GM12865 (cell line): ENCODE results near the gene PRG2.

Experiments
- DNase-seq: peaks from one replicate; pipeline ENCODE4 v3.0.0; 2010; ENCODE audit warnings: low read depth
- H3K4me3 ChIP-seq: 2 replicates; pipeline ENCODE4 v1.5.1; 2011; ENCODE audit warnings: mild to moderate bottlenecking, low read depth, low read length, control low read depth
- CTCF ChIP-seq: IDR thresholded peaks from 2 replicates; pipeline ENCODE4 v1.5.1; 2011; ENCODE audit warnings: low read length, control low read depth, low read depth, inconsistent platforms; ENCODE audit not compliant: insufficient read depth; ENCODE audit errors: missing control alignments

PRG2 gene

GRCh38 chr11:57353036-57353435 lies 37.4 kb downstream of the PRG2 start:
- TF ChIP-seq CTCF: no peak
- no peak for DNase-seq
- H3K4me3 ChIP-seq: no peak overlapping the region

- peak; percentile 85 for TF ChIP-seq CTCF
- DNase-seq: peak; percentile 54
- no peak overlapping the region for H3K4me3 ChIP-seq
Measured at GRCh38 chr11:57349491-57350274, 40.8 kb downstream of the PRG2 start.

GRCh38 chr11:57348636-57349313 lies 41.7 kb downstream of the PRG2 start:
- DNase-seq: no peak
- no peak for TF ChIP-seq CTCF

GRCh38 chr11:57348052-57348451 lies 42.4 kb downstream of the PRG2 start:
- DNase-seq: no peak
- no peak for TF ChIP-seq CTCF
- H3K4me3 ChIP-seq: no peak overlapping the region

More at GRCh38 chr11:57348636-57349313, 41.7 kb downstream of the PRG2 start:
- H3K4me3 ChIP-seq: no peak overlapping the region

- no peak overlapping the region for H3K4me3 ChIP-seq
- no peak for TF ChIP-seq CTCF
- no peak for DNase-seq
Measured at GRCh38 chr11:57347336-57347735, 43.1 kb downstream of the PRG2 start.

GRCh38 chr11:57345555-57346211 lies 44.8 kb downstream of the PRG2 start:
- H3K4me3 ChIP-seq: no peak overlapping the region
- TF ChIP-seq CTCF: peak; percentile 73
- DNase-seq: peak; percentile 76
